ENCODE measurements around the gene SLC28A1.
"Not testable (repeated sequence)": the region's sequence is repeated elsewhere in the genome, so short reads cannot be mapped to it uniquely, and the experiment has no call there.

Gene SLC28A1

DNA sequence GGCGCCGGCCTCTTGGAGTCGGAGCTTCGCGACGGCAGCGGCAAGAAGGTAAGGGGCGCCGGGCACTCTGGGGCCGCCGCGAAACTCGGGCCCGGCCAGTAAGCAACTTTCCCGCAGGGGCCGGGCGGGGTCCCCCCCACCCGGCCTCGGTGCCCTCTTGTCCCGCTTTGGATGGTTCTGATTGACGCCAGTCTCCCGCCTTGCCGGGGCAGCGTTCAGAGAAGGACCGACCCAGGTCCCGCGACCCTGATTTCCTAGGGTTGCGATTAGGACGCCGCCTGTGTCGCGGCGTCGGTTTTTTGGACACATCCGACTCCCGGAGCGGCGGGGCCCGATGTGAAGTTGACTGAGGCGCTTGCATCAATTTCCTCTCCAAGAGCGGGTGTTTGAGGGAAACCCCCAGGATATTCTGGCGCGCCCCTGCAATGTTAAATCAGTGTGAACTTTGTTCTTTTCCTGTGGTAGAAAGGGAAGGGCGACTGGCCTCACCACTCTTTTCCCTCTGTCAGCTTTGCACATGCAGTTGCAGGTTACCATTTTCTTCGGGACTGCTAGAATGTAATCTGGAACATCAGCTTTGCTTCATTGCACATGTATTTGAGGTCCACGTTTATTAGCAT, 97.9 kb downstream of the SLC28A1 start:
- DNase-seq (ENCODE audit: low read depth): peak; percentile 47
- TF ChIP-seq, protein P1, sequence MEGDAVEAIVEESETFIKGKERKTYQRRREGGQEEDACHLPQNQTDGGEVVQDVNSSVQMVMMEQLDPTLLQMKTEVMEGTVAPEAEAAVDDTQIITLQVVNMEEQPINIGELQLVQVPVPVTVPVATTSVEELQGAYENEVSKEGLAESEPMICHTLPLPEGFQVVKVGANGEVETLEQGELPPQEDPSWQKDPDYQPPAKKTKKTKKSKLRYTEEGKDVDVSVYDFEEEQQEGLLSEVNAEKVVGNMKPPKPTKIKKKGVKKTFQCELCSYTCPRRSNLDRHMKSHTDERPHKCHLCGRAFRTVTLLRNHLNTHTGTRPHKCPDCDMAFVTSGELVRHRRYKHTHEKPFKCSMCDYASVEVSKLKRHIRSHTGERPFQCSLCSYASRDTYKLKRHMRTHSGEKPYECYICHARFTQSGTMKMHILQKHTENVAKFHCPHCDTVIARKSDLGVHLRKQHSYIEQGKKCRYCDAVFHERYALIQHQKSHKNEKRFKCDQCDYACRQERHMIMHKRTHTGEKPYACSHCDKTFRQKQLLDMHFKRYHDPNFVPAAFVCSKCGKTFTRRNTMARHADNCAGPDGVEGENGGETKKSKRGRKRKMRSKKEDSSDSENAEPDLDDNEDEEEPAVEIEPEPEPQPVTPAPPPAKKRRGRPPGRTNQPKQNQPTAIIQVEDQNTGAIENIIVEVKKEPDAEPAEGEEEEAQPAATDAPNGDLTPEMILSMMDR (conservative IDR thresholded peaks at IDR 0.05; ENCODE audit: low read depth, low read length): no peak

DNA sequence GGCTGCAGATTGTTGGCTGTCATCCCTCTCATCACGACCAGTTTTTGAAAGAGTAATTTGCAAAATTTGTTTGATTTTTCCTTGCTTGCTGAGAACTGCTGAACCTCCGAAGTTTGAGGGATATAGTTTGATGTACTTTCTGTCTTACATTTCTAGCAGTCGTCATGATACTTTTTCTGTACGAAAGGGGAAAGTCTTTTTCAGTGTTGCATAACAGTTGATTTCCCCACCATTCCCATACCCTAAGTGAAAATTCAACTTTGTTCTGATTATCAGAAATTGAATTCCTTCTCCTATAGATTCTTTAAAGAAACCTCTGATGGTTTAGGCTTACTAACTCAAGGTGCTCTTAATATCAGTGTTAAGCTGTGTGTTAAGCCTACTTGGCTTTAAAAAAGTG, 98.8 kb downstream of the SLC28A1 start:
- DNase-seq (ENCODE audit: low read depth): no peak
- TF ChIP-seq, protein P1 (conservative IDR thresholded peaks at IDR 0.05; ENCODE audit: low read depth, low read length): no peak
- peak overlapping the region; percentile 82 for H3K4me3 ChIP-seq (ENCODE audit: low read depth, low read length)

More for the DNA sequence above, 97.9 kb downstream of the SLC28A1 start:
- peak overlapping the region; percentile 82 for H3K4me3 ChIP-seq (ENCODE audit: low read depth, low read length)

DNA sequence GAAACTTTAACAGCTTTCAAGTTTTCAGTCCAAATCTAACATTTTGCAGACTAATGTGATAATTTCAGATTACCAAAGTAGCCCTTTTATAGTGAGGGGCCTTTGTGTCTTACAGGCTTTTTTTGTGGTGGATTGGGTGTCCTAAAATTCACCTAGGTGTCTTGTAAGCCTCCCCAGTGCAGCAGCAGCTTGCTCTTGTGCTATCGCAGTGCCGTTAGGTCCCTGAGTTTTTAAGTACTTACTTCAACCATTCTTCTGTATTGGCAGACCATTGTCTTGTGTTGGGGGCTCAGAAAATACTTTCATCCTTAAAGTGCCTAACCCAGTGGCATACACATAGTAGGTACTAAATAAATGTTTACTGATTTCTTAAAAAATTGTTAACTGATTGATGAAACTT, 99.2 kb downstream of the SLC28A1 start:
- TF ChIP-seq, protein P1 (conservative IDR thresholded peaks at IDR 0.05; ENCODE audit: low read depth, low read length): no peak
- DNase-seq (ENCODE audit: low read depth): peak; percentile 43
- H3K4me3 ChIP-seq (ENCODE audit: low read depth, low read length): peak overlapping the region; percentile 82

DNA sequence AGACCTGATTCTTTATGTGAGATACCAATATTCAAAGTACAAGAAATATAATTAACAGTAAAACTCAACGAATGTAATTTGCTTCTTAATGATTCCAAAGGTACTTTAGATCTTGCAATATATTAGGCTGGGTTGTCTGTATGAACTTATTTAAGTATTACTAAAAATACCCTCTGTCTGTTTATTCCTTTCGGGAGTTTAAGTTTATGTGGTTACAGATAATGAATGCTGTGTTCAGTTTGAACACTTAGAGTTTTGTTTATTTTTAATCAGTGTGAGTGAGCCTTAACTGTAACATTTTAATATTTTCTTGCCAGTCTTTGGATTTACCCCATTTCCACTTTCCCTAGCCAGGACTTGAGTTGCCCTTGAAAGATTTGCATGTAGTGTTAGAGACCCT, 100.7 kb downstream of the SLC28A1 start:
- DNase-seq (ENCODE audit: low read depth): no peak
- TF ChIP-seq, protein P1 (conservative IDR thresholded peaks at IDR 0.05; ENCODE audit: low read depth, low read length): no peak
- H3K4me3 ChIP-seq (ENCODE audit: low read depth, low read length): no peak overlapping the region

DNA sequence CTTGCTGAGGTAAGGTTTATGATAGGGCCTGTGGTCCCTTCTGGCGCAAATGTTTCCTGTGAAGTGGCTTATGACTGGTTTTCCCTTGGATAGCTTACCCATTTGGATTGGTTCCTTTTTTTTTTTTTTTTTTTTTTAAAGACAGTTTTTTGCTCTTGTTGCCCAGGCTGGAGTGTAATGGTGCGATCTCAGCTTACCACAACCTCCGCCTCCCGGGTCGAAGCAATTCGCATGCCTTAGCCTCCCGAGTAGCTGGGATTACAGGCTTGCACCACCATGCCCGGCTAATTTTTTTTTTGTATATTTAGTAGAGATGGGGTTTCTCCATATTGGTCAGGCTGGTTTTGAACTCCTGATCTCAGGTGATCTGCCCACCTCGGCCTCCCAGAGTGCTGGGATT, 102.9 kb downstream of the SLC28A1 start:
- not testable (repeated sequence) for DNase-seq (ENCODE audit: low read depth); H3K4me3 ChIP-seq (ENCODE audit: low read depth, low read length)

DNA sequence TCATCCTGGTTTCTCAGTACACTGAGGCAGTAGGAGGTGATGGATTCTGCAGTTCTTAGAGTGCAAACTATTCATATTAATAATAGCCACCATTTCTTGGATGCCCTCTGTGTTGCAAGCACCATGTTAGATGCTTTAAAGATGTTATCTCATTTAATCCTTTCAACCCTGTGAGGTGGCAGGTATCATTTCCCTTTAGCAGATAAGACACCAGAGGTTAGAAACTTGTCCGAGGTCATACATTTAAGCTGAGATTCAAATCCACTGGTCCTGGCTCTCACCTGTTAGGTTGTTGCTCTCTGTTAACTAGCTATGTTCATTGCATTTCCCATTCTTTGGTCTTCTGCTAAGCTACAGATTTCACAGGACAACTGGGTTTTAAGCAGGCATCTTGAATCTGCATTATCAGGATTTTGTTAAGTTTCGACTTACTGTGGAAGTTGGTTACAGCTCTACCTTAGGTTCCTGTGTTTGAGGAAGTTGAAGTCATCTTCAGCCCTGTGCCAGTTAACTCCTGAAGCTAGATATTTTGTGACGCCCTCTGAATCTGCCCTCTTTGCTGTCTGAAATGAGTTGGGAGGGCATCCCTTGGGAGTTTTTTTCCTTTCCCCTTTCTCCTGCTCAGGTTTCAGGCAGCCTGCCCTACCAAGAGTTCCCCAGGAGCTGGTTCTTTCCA, 103.6 kb downstream of the SLC28A1 start:
- TF ChIP-seq, protein P1 (conservative IDR thresholded peaks at IDR 0.05; ENCODE audit: low read depth, low read length): no peak
- no peak overlapping the region for H3K4me3 ChIP-seq (ENCODE audit: low read depth, low read length)
- DNase-seq (ENCODE audit: low read depth): no peak

DNA sequence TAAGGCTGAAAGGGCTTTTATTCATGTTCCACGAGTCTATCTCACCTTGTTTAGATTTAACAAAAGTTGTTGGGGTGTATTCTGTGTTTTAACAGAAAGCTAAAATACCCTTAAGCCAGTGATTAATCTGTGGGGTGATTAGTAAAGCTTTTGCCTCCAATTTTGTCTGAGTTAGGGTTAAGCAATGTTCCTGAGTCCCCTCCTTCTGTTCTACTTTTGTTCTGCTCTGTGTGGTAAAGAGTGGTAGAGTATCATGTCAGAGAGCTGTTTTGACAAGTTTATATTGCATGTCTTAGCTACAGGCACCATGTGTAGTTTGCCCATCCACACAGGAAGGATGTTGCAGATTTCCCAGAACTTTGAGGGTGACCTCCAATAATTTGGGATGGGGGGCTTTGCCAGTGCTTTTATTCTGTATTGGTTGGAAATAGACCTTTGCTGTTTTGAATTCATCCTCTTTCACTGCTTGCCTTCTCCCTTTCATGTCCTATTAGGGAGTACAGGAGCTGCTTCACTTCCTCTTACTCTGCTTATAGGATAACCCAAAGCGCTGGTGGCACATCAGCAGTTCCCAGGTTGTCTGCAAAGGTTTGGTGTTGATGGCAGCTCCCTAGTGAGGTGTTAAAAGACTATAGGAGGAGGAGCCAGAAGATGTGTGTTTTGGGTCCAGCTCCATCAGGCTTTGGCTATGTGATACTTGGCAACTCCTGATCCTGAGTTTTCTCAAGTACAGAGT, 104.6 kb downstream of the SLC28A1 start:
- TF ChIP-seq, protein P1 (conservative IDR thresholded peaks at IDR 0.05; ENCODE audit: low read depth, low read length): no peak
- H3K4me3 ChIP-seq (ENCODE audit: low read depth, low read length): no peak overlapping the region
- no peak for DNase-seq (ENCODE audit: low read depth)
